H1 (cell line): ENCODE results near the gene FHL5. TPM values are rescaled to one million over a fixed set of nuclear protein-coding genes. Genes with fewer than 3 reads are reported as not detected.

Experiments
- CTCF ChIA-PET: fragments of 300-600 bp; sonication (Branson Sonifier 250); formaldehyde crosslinking; loops from one replicate; lab custom pipeline; 2021; ENCODE audit not compliant: partially characterized antibody; lab: Charles Lee
- POLR2A ChIA-PET: fragments of 300-600 bp; sonication (Branson Sonifier 250); formaldehyde crosslinking; loops from one replicate; lab custom pipeline; 2021; ENCODE audit warnings: inconsistent platforms; ENCODE audit not compliant: partially characterized antibody; lab: Charles Lee
- DNase-seq, 2 experiments: peaks; one replicate each; pipeline versions ENCODE4 v3.0.0 to v3.0.0-alpha.2; 2010 to 2022; ENCODE audit warnings: low spot score in 2 of 2, low read depth in 1 of 2, mixed read lengths in 1 of 2
- FAIRE-seq: peaks from 2 replicates; lab custom pipeline; 2011; peaks lifted over from hg19 to GRCh38; lab: Jason Lieb, UNC
- H2AFZ ChIP-seq: 2 replicates; pipeline ENCODE4 v1.8.1; 2012; ENCODE audit warnings: low read length, inconsistent platforms
- H2AK5ac ChIP-seq: 2 replicates; pipeline ENCODE4 v1.6.1; 2013; ENCODE audit warnings: low read depth, low read length
- H2BK120ac ChIP-seq: replicated peaks from 2 replicates; pipeline ENCODE3; 2013; ENCODE audit warnings: low read depth, low read length, inconsistent platforms
- H2BK12ac ChIP-seq: 2 replicates; pipeline ENCODE4 v1.6.1; 2013; ENCODE audit warnings: low read depth, low read length
- H2BK15ac ChIP-seq: 2 replicates; pipeline ENCODE4 v1.6.1; 2013; ENCODE audit warnings: low read length
- H2BK20ac ChIP-seq: 2 replicates; pipeline ENCODE4 v1.6.1; 2013; ENCODE audit warnings: low read length
- H2BK5ac ChIP-seq: 2 replicates; pipeline ENCODE4 v1.6.1; 2013; ENCODE audit warnings: low read depth, low read length
- H3K14ac ChIP-seq: 2 replicates; pipeline ENCODE4 v1.6.1; 2013; ENCODE audit warnings: inconsistent platforms; ENCODE audit not compliant: insufficient read length
- H3K18ac ChIP-seq: 2 replicates; pipeline ENCODE4 v1.6.1; 2013; ENCODE audit warnings: low read length; ENCODE audit errors: extremely low read depth
- H3K23ac ChIP-seq: 2 replicates; pipeline ENCODE4 v1.6.1; 2013; ENCODE audit warnings: inconsistent platforms; ENCODE audit not compliant: insufficient read length
- H3K23me2 ChIP-seq: 2 replicates; pipeline ENCODE4 v1.6.1; 2013; ENCODE audit warnings: low read depth, low read length
- H3K27ac ChIP-seq: 2 replicates; pipeline ENCODE4 v1.6.1; 2011; ENCODE audit warnings: low read depth, low read length, inconsistent platforms
- H3K27me3 ChIP-seq, 4 experiments: replicated peaks in 1 of 4; 1 replicate in 1 of 4; 2 replicates in 3 of 4; pipeline versions ENCODE4 v1.6.1 to v1.8.1; 2011 to 2013; ENCODE audit warnings: low read length in 3 of 4, mild to moderate bottlenecking in 3 of 4, inconsistent platforms in 2 of 4, mixed read lengths in 2 of 4, moderate library complexity in 1 of 4; ENCODE audit not compliant: control insufficient read depth in 3 of 4, insufficient read depth in 3 of 4; ENCODE audit errors: extremely low read depth in 1 of 4
- H3K36me3 ChIP-seq, 4 experiments: 2 replicates each; pipeline versions ENCODE4 v1.6.1 to v1.8.1; 2011 to 2013; ENCODE audit warnings: mild to moderate bottlenecking in 4 of 4, low read length in 3 of 4, moderate library complexity in 2 of 4, control low read depth in 1 of 4, inconsistent platforms in 1 of 4; ENCODE audit not compliant: insufficient read depth in 4 of 4, control insufficient read depth in 2 of 4
- H3K4ac ChIP-seq: replicated peaks from 2 replicates; pipeline ENCODE3; 2013; ENCODE audit warnings: low read length, low read depth, mixed read lengths, inconsistent platforms; ENCODE audit not compliant: insufficient read length
- H3K4me1 ChIP-seq, 4 experiments: replicated peaks in 1 of 4; 1 replicate in 1 of 4; 2 replicates in 3 of 4; pipeline versions ENCODE4 v1.6.1 to v1.8.1; 2011 to 2013; ENCODE audit warnings: low read length in 3 of 4, inconsistent platforms in 2 of 4, mixed read lengths in 1 of 4; ENCODE audit not compliant: insufficient read depth in 4 of 4, control insufficient read depth in 3 of 4
- H3K4me2 ChIP-seq, 2 experiments: 2 replicates each; pipeline versions ENCODE4 v1.6.1 to v1.8.1; 2011 to 2013; ENCODE audit warnings: low read depth in 2 of 2, low read length in 2 of 2, control low read depth in 1 of 2, inconsistent platforms in 1 of 2, mild to moderate bottlenecking in 1 of 2; ENCODE audit not compliant: insufficient read depth in 1 of 2
- H3K4me3 ChIP-seq, 4 experiments: fragments of 200-600, 300-600 bp in 1 of 4; sonication (generic), shearing (Covaris generic), sonication (Bioruptor Twin) in 1 of 4; 2 replicates each; pipeline versions ENCODE4 v1.5.1 to v1.8.1; 2011 to 2016; ENCODE audit warnings: low read length in 4 of 4, low read depth in 3 of 4, control low read depth in 2 of 4, inconsistent platforms in 2 of 4, mild to moderate bottlenecking in 2 of 4, mixed read lengths in 1 of 4, moderate library complexity in 1 of 4; ENCODE audit not compliant: insufficient read depth in 2 of 4; ENCODE audit errors: extremely low read depth in 1 of 4
- H3K56ac ChIP-seq: replicated peaks from 2 replicates; pipeline ENCODE3; 2013; ENCODE audit warnings: low read depth, mild to moderate bottlenecking, mixed read lengths, low read length, inconsistent platforms; ENCODE audit not compliant: insufficient read length
- H3K79me1 ChIP-seq: 2 replicates; pipeline ENCODE4 v1.6.1; 2013; ENCODE audit warnings: low read depth, low read length, control low read depth
- H3K79me2 ChIP-seq, 2 experiments: 2 replicates each; pipeline versions ENCODE4 v1.6.1 to v1.8.1; 2012 to 2013; ENCODE audit warnings: low read length in 2 of 2, mild to moderate bottlenecking in 2 of 2, inconsistent platforms in 1 of 2; ENCODE audit not compliant: insufficient read depth in 2 of 2, control insufficient read depth in 1 of 2
- H3K9ac ChIP-seq, 4 experiments: replicated peaks in 1 of 4; 1 replicate in 1 of 4; 2 replicates in 3 of 4; pipeline versions ENCODE4 v1.6.1 to v1.8.1; 2011 to 2013; ENCODE audit warnings: low read depth in 3 of 4, low read length in 3 of 4, control low read depth in 2 of 4, mild to moderate bottlenecking in 2 of 4, moderate library complexity in 2 of 4, inconsistent platforms in 1 of 4; ENCODE audit errors: extremely low read depth in 1 of 4
- H3K9me3 ChIP-seq, 2 experiments: 2 replicates each; pipeline versions ENCODE4 v1.6.1 to v1.8.1; 2012 to 2013; ENCODE audit warnings: mild to moderate bottlenecking in 2 of 2, moderate library complexity in 2 of 2, control low read depth in 1 of 2, inconsistent platforms in 1 of 2, low read depth in 1 of 2, low read length in 1 of 2, mixed read lengths in 1 of 2; ENCODE audit not compliant: insufficient read depth in 2 of 2
- H4K20me1 ChIP-seq, 2 experiments: replicated peaks in 1 of 2; 2 replicates each; pipeline versions ENCODE3 to v1.8.1; 2011 to 2013; ENCODE audit warnings: inconsistent platforms in 2 of 2, low read length in 2 of 2, mild to moderate bottlenecking in 1 of 2; ENCODE audit not compliant: insufficient read depth in 2 of 2, control insufficient read depth in 1 of 2
- H4K5ac ChIP-seq: 2 replicates; pipeline ENCODE4 v1.6.1; 2013; ENCODE audit warnings: low read length, low read depth, mixed read lengths, inconsistent platforms; ENCODE audit not compliant: insufficient read length
- H4K8ac ChIP-seq: 2 replicates; pipeline ENCODE4 v1.8.0; 2013; ENCODE audit warnings: mild to moderate bottlenecking, moderate library complexity, low read length, inconsistent platforms; ENCODE audit not compliant: insufficient read depth; ENCODE audit errors: extremely low read depth
- H4K91ac ChIP-seq: replicated peaks from 2 replicates; pipeline ENCODE3; 2013; ENCODE audit warnings: low read length, mixed read lengths, inconsistent platforms; ENCODE audit not compliant: insufficient read length
- GTF2F1 ChIP-seq: IDR thresholded peaks from 2 replicates; pipeline ENCODE4 v1.6.1; 2012; ENCODE audit warnings: low read depth, low read length, improper control_type of control experiment, borderline replicate concordance
- RFX5 ChIP-seq: IDR thresholded peaks from 2 replicates; pipeline ENCODE4 v1.6.1; 2011; ENCODE audit warnings: low read depth, low read length, improper control_type of control experiment, borderline replicate concordance
- TBP ChIP-seq: IDR thresholded peaks from 2 replicates; pipeline ENCODE4 v1.6.1; 2011; ENCODE audit warnings: low read depth, low read length, improper control_type of control experiment
- TEAD4 ChIP-seq: IDR thresholded peaks from 2 replicates; pipeline ENCODE4 v1.6.1; 2012; ENCODE audit warnings: low read depth, low read length, inconsistent platforms, mixed read lengths
- YY1 ChIP-seq: IDR thresholded peaks from 2 replicates; pipeline ENCODE4 v1.6.1; 2011; ENCODE audit warnings: low read depth, mild to moderate bottlenecking, low read length
- ZNF274 ChIP-seq: IDR thresholded peaks from 2 replicates; pipeline ENCODE4 v1.7.0; 2012; ENCODE audit warnings: low read length, borderline replicate concordance; ENCODE audit errors: extremely low read depth
- WGBS, 2 experiments: shearing (Covaris generic) in 1 of 2; methylation state at CpG; one replicate each; pipeline versions ENCODE4 v1.1.6 to v1.1.7; 2013 to 2015; ENCODE audit warnings: low lambda C conversion rate in 2 of 2, mixed read lengths in 2 of 2, inconsistent platforms in 1 of 2, low coverage in 1 of 2, missing lambda C conversion rate in 1 of 2; ENCODE audit not compliant: insufficient replicate concordance in 2 of 2, insufficient coverage in 1 of 2, insufficient read length in 1 of 2; ENCODE audit errors: extremely low coverage in 1 of 2, missing lambda C conversion rate in 1 of 2; 5-methylcytosine and 5-hydroxymethylcytosine counted together
- polyA plus RNA-seq, 7 experiments: library from polyadenylated mRNA; depleted of rRNA in 3 of 7; stranded (reverse) in 5 of 7; unstranded in 2 of 7; fragments of >200 nt in 5 of 7; fragments of 200-250 nt in 2 of 7; gene quantifications; 1 replicate in 5 of 7; 2 replicates in 1 of 7; 4 replicates in 1 of 7; pipeline versions ENCODE4 v1.2.1 to v1.2.3, GENCODE V29; 2011 to 2013; ENCODE audit warnings: missing spikeins in 2 of 7, mixed read lengths in 2 of 7
- total RNA-seq: library from RNA; stranded (reverse); fragmentation: NEBNext Ultra II Directional; extraction: Animal tissue kit (Norgen Biotek cat#: 25700); gene quantifications from 2 replicates; pipeline ENCODE4 v1.2.1, GENCODE V29; 2021

FHL5 gene
- total and polyA plus RNA-seq, 2 of the 8 experiments (the other 6 are each of a cell fraction or from before 2014, with no cell fraction given) = not detected

DNA sequence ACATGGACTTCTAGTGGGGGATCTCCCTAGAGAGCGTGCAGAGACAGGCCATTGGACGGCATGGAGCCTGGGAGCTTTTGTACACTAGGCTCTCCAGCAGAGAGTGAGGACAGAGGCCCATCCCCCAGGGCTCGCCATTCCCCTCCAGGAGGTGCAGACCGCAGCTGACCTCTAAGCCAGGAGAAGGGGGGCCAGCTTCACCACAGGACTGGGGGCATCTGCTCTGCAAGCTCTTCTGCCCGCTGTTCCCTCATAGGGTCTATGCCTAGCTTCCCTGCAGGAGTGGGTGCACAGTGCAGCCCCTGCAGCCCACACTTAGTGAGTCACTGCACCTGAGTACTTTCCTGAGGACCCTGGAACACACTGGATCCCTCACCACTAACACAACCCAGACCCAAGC is 94.4 kb downstream of the FHL5 start:
- Histone ChIP-seq H3K27ac (no peak overlapping the region), H3K79me1 (no peaks in the 10 kb centered on the region), H3K23me2 (no peaks in the 10 kb centered on the region), H3K18ac (no peak overlapping the region), H3K9me3 (no peaks in the 10 kb centered on the region), H4K20me1 (no peaks in the 10 kb centered on the region), H3K9ac (no peak overlapping the region), H3K27me3 (no peaks in the 10 kb centered on the region), H2BK12ac (no peak overlapping the region), H2BK120ac (no peak overlapping the region), H2BK15ac (no peak overlapping the region), H2BK5ac (no peak overlapping the region), H4K91ac (no peak overlapping the region), H4K8ac (no peak overlapping the region), H3K4me2 (no peak overlapping the region), H3K4ac (no peak overlapping the region), H3K79me2 (no peaks in the 10 kb centered on the region), H3K4me3 (no peak overlapping the region), H3K36me3 (no peaks in the 10 kb centered on the region), H3K56ac (no peak overlapping the region), H4K5ac (no peak overlapping the region), H2BK20ac (no peak overlapping the region), H3K23ac (no peak overlapping the region), H2AK5ac (no peak overlapping the region), H3K4me1 (no peaks in the 10 kb centered on the region), H3K14ac (no peak overlapping the region), H2AFZ (peak overlapping the region; percentile 70)
- WGBS, 2 experiments = 87% methylated on average over 5 of the region's 5 CpGs; no CpG with 5 or more reads in 1 of the 2 experiments
- POLR2A ChIA-PET = no interaction called here
- TF ChIP-seq GTF2F1 = no peak
- no peak for TF ChIP-seq TEAD4
- TF ChIP-seq ZNF274 = no peak
- TF ChIP-seq YY1 = no peak
- no peak for TF ChIP-seq RFX5
- TF ChIP-seq TBP = no peak
- FAIRE-seq (no peak), DNase-seq (no peak)
- CTCF ChIA-PET = interaction anchor here (0.8 to 1.8 kb wide), 2 partner anchors 9 to 20 kb away, joined by 5 to 7 read pairs; no protein-coding TSS in a partner anchor
